Bronchial epithelial cell (primary cell): ENCODE data around the gene TMEM259. TPM values are rescaled to one million over a fixed set of nuclear protein-coding genes. Genes with fewer than 3 reads are reported as not detected.

Experiments
- DNase-seq: peaks from one replicate; pipeline ENCODE4 v3.0.0-alpha.2; 2010; ENCODE audit warnings: low read depth
- FAIRE-seq: peaks from 2 replicates; lab custom pipeline; 2011; peaks lifted over from hg19 to GRCh38; lab: Jason Lieb, UNC
- H3K27me3 ChIP-seq: 2 replicates; pipeline ENCODE4 v1.5.1; 2011; ENCODE audit warnings: low read length; ENCODE audit not compliant: control insufficient read depth, insufficient read depth
- H3K36me3 ChIP-seq: 2 replicates; pipeline ENCODE4 v1.5.1; 2011; ENCODE audit warnings: low read length; ENCODE audit not compliant: control insufficient read depth, insufficient read depth
- H3K4me3 ChIP-seq: 2 replicates; pipeline ENCODE4 v1.5.1; 2011; ENCODE audit warnings: mild to moderate bottlenecking, low read depth, low read length, control low read depth
- total RNA-seq: library from RNA; depleted of rRNA; stranded (reverse); fragments of >200 nt; gene quantifications from 2 replicates; pipeline ENCODE4 v1.2.1, GENCODE V29; 2014
- TF ChIP-seq, protein P1 (sequence below): IDR thresholded peaks from 2 replicates; pipeline ENCODE4 v1.5.1; 2011; ENCODE audit warnings: mild to moderate bottlenecking, moderate library complexity, low read length, control low read depth, inconsistent platforms; ENCODE audit not compliant: insufficient read depth, severe bottlenecking

Gene TMEM259
- total RNA-seq, 1 donor from 2014 or later: 54.8 TPM

DNA sequence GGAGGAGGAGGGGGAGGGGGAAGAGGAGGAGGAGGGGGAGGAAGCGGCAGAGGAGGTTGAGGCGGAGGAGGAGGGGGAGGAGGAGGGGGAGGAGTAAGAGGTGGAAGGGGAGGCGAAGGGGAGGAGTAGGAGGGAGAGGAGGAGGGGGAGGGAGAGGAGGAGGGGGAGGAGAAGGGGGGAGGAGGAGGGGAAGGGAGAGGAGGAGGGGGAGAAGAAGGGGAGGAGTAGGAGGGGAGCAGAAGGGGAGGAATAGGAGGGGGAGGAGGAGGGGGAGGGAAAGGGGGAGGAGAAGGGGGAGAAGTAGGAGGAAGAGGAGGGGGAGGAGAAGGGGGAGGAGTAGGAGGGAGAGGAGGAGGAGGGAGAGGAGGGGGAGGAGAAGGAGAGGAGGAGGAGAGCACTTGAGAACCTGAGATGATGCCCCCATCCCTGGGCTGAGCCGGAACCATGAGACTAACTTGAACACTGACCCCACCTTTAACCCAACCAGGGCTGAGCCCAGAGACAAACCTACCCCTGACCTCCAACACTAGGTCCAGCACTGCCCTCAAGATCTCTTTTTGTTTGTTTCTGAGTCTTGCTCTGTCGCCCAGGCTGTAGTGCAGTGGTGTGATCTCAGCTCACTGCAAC, 31.5 kb upstream of the TMEM259 start:
- no peak for DNase-seq
- Histone ChIP-seq H3K4me3 (no peak overlapping the region), H3K36me3 (peaks cover 11% of the 10 kb centered on the region), H3K27me3 (no peaks in the 10 kb centered on the region)
- TF ChIP-seq, protein P1, sequence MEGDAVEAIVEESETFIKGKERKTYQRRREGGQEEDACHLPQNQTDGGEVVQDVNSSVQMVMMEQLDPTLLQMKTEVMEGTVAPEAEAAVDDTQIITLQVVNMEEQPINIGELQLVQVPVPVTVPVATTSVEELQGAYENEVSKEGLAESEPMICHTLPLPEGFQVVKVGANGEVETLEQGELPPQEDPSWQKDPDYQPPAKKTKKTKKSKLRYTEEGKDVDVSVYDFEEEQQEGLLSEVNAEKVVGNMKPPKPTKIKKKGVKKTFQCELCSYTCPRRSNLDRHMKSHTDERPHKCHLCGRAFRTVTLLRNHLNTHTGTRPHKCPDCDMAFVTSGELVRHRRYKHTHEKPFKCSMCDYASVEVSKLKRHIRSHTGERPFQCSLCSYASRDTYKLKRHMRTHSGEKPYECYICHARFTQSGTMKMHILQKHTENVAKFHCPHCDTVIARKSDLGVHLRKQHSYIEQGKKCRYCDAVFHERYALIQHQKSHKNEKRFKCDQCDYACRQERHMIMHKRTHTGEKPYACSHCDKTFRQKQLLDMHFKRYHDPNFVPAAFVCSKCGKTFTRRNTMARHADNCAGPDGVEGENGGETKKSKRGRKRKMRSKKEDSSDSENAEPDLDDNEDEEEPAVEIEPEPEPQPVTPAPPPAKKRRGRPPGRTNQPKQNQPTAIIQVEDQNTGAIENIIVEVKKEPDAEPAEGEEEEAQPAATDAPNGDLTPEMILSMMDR: no peak
- no peak for FAIRE-seq

DNA sequence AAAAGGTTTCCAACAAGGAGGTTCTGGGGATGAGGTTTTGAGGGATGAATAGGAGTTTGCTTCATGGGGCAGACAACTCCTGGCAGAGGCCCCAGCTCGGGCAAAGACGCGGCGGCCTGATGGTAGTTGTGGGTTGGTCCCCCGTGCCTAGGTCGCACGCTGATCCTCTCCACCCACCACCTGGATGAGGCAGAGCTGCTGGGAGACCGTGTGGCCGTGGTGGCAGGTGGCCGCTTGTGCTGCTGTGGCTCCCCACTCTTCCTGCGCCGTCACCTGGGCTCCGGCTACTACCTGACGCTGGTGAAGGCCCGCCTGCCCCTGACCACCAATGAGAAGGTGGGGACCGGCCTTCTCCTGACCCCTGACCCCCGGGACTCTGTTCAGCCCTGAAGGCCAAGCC, 30.9 kb upstream of the TMEM259 start:
- Histone ChIP-seq H3K27me3 (no peaks in the 10 kb centered on the region), H3K4me3 (no peak overlapping the region), H3K36me3 (peaks cover 11% of the 10 kb centered on the region)
- TF ChIP-seq, protein P1: no peak
- FAIRE-seq: no peak
- no peak for DNase-seq

DNA sequence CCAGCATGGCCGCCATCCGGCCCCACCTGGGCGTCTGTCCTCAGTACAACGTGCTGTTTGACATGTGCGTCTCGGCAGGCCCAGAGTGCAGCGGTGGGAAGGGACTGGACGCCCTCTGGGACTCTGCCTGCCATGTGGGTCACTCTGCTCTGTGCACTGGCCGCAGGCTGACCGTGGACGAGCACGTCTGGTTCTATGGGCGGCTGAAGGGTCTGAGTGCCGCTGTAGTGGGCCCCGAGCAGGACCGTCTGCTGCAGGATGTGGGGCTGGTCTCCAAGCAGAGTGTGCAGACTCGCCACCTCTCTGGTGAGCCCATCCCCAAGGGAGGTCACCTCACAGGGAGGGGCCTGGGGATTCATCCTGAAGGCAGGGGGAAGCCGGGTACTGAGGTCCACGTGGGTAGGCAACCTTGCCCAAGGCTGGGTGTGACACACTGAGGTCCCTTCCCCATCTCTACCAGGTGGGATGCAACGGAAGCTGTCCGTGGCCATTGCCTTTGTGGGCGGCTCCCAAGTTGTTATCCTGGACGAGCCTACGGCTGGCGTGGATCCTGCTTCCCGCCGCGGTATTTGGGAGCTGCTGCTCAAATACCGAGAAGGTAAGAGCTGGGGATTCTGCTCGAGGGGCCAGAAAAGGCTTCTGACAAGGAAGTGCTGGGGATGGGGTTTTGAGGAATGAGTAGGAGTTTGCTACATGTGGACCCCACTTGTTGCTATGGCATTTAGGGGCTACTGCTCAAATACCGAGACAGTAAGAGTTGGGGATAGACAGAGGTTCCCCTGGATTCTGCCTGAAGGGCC, 30.3 kb upstream of the TMEM259 start:
- no peak for DNase-seq
- TF ChIP-seq, protein P1: no peak
- no peak for FAIRE-seq
- H3K27me3 ChIP-seq: no peaks in the 10 kb centered on the region
- H3K4me3 ChIP-seq: no peak overlapping the region
- H3K36me3 ChIP-seq: peaks cover 6% of the 10 kb centered on the region

DNA sequence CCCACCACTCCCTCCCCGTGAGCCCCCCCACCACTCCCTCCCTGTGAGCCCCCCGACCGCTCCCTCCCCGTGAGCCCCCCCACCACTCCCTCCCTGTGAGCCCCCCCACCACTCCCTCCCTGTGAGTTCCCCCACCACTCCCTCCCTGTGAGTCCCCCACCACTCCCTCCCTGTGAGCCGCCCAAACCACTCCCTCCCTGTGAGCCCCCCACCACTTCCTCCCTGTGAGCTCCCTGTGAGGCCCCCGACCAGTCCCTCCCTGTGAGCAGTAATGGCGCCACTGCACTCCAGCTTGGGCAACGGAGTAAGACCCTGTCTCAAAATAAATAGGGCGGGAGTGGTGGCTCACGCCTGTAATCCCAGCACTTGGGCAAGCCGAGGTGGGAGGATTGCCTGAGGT, 28.9 kb upstream of the TMEM259 start:
- no peak for DNase-seq
- Histone ChIP-seq H3K4me3 (no peak overlapping the region), H3K36me3 (peaks cover 4% of the 10 kb centered on the region), H3K27me3 (no peaks in the 10 kb centered on the region)
- TF ChIP-seq, protein P1: no peak
- FAIRE-seq: no peak

DNA sequence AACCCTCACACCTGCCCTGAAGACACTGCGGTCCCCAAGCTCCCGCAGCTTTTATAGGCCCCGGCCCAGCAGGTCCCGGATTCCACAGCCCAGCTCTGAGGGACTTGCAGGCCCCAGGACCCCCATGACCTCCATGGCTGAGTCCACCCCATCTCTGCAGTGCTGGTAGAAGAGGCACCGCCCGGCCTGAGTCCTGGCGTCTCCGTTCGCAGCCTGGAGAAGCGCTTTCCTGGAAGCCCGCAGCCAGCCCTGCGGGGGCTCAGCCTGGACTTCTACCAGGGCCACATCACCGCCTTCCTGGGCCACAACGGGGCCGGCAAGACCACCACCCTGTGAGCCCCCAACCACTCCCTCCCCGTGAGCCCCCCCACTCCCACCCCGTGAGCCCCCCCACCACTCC, 28.2 kb upstream of the TMEM259 start:
- DNase-seq (no peak), FAIRE-seq (no peak)
- TF ChIP-seq, protein P1: no peak
- peaks cover 4% of the 10 kb centered on the region for H3K36me3 ChIP-seq
- H3K4me3 ChIP-seq: no peak overlapping the region
- no peaks in the 10 kb centered on the region for H3K27me3 ChIP-seq
